Body of pancreas (tissue), 4 donors: ENCODE data around the gene CTSG.
"Not testable (repeated sequence)": the region's sequence is repeated elsewhere in the genome, so short reads cannot be mapped to it uniquely, and the experiment has no call there.

ENCODE experiments used
- POLR2A ChIP-seq, 3 donors: fragments of 450-650 bp; IDR thresholded peaks; one replicate each; pipeline ENCODE4 v1.6.1; 2016; ENCODE audit warnings: antibody characterized with exemption in 3 of 3, mild to moderate bottlenecking in 2 of 3
- TF ChIP-seq, protein P1 (sequence below), 7 experiments: fragments of 450-650 bp in 4 of 7; fragments of 200-600 bp in 3 of 7; sonication (generic) in 3 of 7; IDR thresholded peaks; one replicate each; pipeline ENCODE4 v1.5.1; 2016 to 2019; ENCODE audit warnings: antibody characterized with exemption in 7 of 7

GRCh38 chr14:24584402-24584801, 8.4 kb upstream of the CTSG start:
- TF ChIP-seq, protein P1, sequence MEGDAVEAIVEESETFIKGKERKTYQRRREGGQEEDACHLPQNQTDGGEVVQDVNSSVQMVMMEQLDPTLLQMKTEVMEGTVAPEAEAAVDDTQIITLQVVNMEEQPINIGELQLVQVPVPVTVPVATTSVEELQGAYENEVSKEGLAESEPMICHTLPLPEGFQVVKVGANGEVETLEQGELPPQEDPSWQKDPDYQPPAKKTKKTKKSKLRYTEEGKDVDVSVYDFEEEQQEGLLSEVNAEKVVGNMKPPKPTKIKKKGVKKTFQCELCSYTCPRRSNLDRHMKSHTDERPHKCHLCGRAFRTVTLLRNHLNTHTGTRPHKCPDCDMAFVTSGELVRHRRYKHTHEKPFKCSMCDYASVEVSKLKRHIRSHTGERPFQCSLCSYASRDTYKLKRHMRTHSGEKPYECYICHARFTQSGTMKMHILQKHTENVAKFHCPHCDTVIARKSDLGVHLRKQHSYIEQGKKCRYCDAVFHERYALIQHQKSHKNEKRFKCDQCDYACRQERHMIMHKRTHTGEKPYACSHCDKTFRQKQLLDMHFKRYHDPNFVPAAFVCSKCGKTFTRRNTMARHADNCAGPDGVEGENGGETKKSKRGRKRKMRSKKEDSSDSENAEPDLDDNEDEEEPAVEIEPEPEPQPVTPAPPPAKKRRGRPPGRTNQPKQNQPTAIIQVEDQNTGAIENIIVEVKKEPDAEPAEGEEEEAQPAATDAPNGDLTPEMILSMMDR (IDR thresholded peaks at IDR 0.05), result not testable (repeated sequence)
- TF ChIP-seq POLR2A (IDR thresholded peaks at IDR 0.05), result not testable (repeated sequence)
